HEK293 (cell line): ENCODE measurements around the gene SRSF6.
A peak's percentile ranks its signal among the peaks of the same experiment; 100 is the strongest.

Experiments used
- REPIN1 ChIP-seq: fragments of 450-650 bp; formaldehyde crosslinking; IDR thresholded peaks from 2 replicates; pipeline ENCODE4 v1.5.1; 2017; ENCODE audit warnings: missing biosample characterization, missing genetic modification characterization, low read depth
- SP3 ChIP-seq: fragments of 450-650 bp; formaldehyde crosslinking; IDR thresholded peaks from 2 replicates; pipeline ENCODE4 v1.5.1; 2016; ENCODE audit warnings: missing biosample characterization, missing genetic modification characterization
- ZNF585B ChIP-seq: fragments of 450-650 bp; formaldehyde crosslinking; IDR thresholded peaks from 2 replicates; pipeline ENCODE4 v1.5.1; 2016; ENCODE audit warnings: missing biosample characterization, missing genetic modification characterization

DNA sequence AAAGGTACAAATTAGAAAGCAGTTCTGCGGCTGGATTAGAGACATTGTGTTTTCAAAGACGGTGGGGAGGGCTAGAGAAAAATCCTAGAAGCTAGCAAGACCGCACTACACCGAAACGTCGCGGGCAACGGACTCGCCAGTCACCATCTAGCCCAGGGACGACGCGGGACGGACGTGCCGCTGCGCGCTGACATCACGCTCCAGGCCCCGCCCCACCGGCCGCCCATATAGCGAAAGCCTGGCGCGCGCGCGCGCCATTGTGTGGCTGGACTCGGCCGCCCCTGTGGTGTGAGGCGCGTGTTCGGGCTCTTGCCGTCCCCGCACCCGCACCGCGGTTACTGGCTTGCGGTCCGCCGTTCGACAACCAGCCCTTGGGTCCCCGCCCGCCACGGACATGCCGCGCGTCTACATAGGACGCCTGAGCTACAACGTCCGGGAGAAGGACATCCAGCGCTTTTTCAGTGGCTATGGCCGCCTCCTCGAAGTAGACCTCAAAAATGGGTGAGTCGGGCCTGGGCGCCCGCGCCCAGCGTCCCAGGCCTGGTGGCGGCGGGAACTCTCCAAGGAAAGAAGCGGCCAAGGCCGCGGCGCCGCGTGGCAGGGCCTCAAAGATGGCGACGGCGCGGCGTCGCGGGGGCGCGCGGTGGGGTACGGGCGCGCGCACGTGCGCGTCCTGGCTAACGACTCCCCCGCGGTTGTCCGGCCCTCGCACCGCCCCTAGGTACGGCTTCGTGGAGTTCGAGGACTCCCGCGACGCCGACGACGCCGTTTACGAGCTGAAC lies at the start of gene SRSF6:
- TF ChIP-seq REPIN1 (tag by site-specific recombination) (0 out of 2 replicates have a peak, but pooled peaks have one; percentile 63), SP3 (peak; percentile 65), ZNF585B (tag by site-specific recombination) (no peak)
